Measurements from ENCODE around the gene ASCC1. TPM values are rescaled to one million over a fixed set of nuclear protein-coding genes. Genes with fewer than 3 reads are reported as not detected.

ASCC1 gene
- total RNA-seq, 1 experiment from 2014 or later: 40.2 TPM

GRCh38 chr10:72170733-72171132 lies 45.3 kb downstream of the ASCC1 start:
- no peak for TF ChIP-seq CTCF (conservative IDR thresholded peaks at IDR 0.05; ENCODE audit: low read depth, low read length)
- no peak for TF ChIP-seq EZH2 (IDR thresholded peaks at IDR 0.05; ENCODE audit: borderline replicate concordance, low read depth, low read length, poor library complexity, severe bottlenecking)
- ChIA-PET POLR2A (ENCODE audit: low non-redundant PET) (no interaction called here), CTCF (no interaction called here)
- no TSS peak for BruUV-seq (replicated peaks)
- H3K9me3 ChIP-seq (ENCODE audit: low read depth, low read length, poor library complexity, severe bottlenecking): no peaks in the 10 kb centered on the region
- H3K27ac ChIP-seq (ENCODE audit: low read depth, low read length, poor library complexity, severe bottlenecking): peak overlapping the region; percentile 37
- H3K27me3 ChIP-seq (replicated peaks; ENCODE audit: insufficient read depth, low read depth, low read length, poor library complexity): no peaks in the 10 kb centered on the region
- peaks cover 32% of the 10 kb centered on the region for H3K4me1 ChIP-seq (ENCODE audit: insufficient read depth, low read length, poor library complexity, severe bottlenecking)
- no peak for DNase-seq (ENCODE audit: low spot score)
- H3K4me3 ChIP-seq (ENCODE audit: low read depth, low read length, poor library complexity, severe bottlenecking): no peak overlapping the region
- intact Hi-C loops (cut with micrococcal nuclease; ENCODE audit: unreplicated experiment): no loop called here
- H3K36me3 ChIP-seq (ENCODE audit: insufficient read depth, low read length, poor library complexity, severe bottlenecking): no peaks in the 10 kb centered on the region

- no peaks in the 10 kb centered on the region for H3K36me3 ChIP-seq (ENCODE audit: insufficient read depth, low read length, poor library complexity, severe bottlenecking)
- H3K4me1 ChIP-seq (ENCODE audit: insufficient read depth, low read length, poor library complexity, severe bottlenecking): peaks cover 27% of the 10 kb centered on the region
- no peak overlapping the region for H3K4me3 ChIP-seq (ENCODE audit: low read depth, low read length, poor library complexity, severe bottlenecking)
- DNase-seq (ENCODE audit: low spot score): no peak
- no TSS peak for BruUV-seq (replicated peaks)
- TF ChIP-seq CTCF (conservative IDR thresholded peaks at IDR 0.05; ENCODE audit: low read depth, low read length) (no peak), EZH2 (IDR thresholded peaks at IDR 0.05; ENCODE audit: borderline replicate concordance, low read depth, low read length, poor library complexity, severe bottlenecking) (no peak)
- no peaks in the 10 kb centered on the region for H3K9me3 ChIP-seq (ENCODE audit: low read depth, low read length, poor library complexity, severe bottlenecking)
- CTCF ChIA-PET: no interaction called here
- intact Hi-C loops (cut with micrococcal nuclease; ENCODE audit: unreplicated experiment): no loop called here
- peak overlapping the region; percentile 37 for H3K27ac ChIP-seq (ENCODE audit: low read depth, low read length, poor library complexity, severe bottlenecking)
- POLR2A ChIA-PET (ENCODE audit: low non-redundant PET): no interaction called here
- no peaks in the 10 kb centered on the region for H3K27me3 ChIP-seq (replicated peaks; ENCODE audit: insufficient read depth, low read depth, low read length, poor library complexity)
Observed at GRCh38 chr10:72170263-72170662, 45.8 kb downstream of the ASCC1 start.

GRCh38 chr10:72167118-72167517 lies 49.0 kb downstream of the ASCC1 start:
- Histone ChIP-seq H3K4me1 (ENCODE audit: insufficient read depth, low read length, poor library complexity, severe bottlenecking) (peaks cover 4% of the 10 kb centered on the region), H3K27ac (ENCODE audit: low read depth, low read length, poor library complexity, severe bottlenecking) (no peak overlapping the region), H3K4me3 (ENCODE audit: low read depth, low read length, poor library complexity, severe bottlenecking) (no peak overlapping the region), H3K9me3 (ENCODE audit: low read depth, low read length, poor library complexity, severe bottlenecking) (no peaks in the 10 kb centered on the region), H3K27me3 (replicated peaks; ENCODE audit: insufficient read depth, low read depth, low read length, poor library complexity) (no peaks in the 10 kb centered on the region), H3K36me3 (ENCODE audit: insufficient read depth, low read length, poor library complexity, severe bottlenecking) (no peaks in the 10 kb centered on the region)
- ChIA-PET POLR2A (ENCODE audit: low non-redundant PET) (no interaction called here), CTCF (no interaction called here)
- BruUV-seq (replicated peaks): no TSS peak
- no peak for DNase-seq (ENCODE audit: low spot score)
- TF ChIP-seq EZH2 (IDR thresholded peaks at IDR 0.05; ENCODE audit: borderline replicate concordance, low read depth, low read length, poor library complexity, severe bottlenecking) (no peak), CTCF (conservative IDR thresholded peaks at IDR 0.05; ENCODE audit: low read depth, low read length) (no peak)
- intact Hi-C loops (cut with micrococcal nuclease; ENCODE audit: unreplicated experiment): no loop called here
